Kidney (tissue), 14 donors: Measurements from ENCODE around the gene RNF126. TPM values are rescaled to one million over a fixed set of nuclear protein-coding genes. Genes with fewer than 3 reads are reported as not detected.

Experiments
- DNase-seq, 5 donors: peaks; one replicate each; pipeline ENCODE4 v3.0.0-alpha.2; 2013 to 2020
- FAIRE-seq: peaks from 2 replicates; lab custom pipeline; 2012; peaks lifted over from hg19 to GRCh38; lab: Jason Lieb, UNC
- H3K27ac ChIP-seq, 2 donors: one replicate each; pipeline ENCODE4 v1.7.0; 2013; ENCODE audit warnings: low read depth in 2 of 2, low read length in 2 of 2, inconsistent platforms in 1 of 2
- H3K27me3 ChIP-seq: one replicate; pipeline ENCODE4 v1.7.1; 2013; ENCODE audit warnings: low read length, inconsistent platforms; ENCODE audit not compliant: control insufficient read depth, insufficient read depth
- H3K36me3 ChIP-seq, 3 donors: one replicate each; pipeline versions ENCODE4 v1.7.0 to v1.7.1; 2013; ENCODE audit warnings: low read length in 3 of 3, control low read depth in 1 of 3, inconsistent platforms in 1 of 3; ENCODE audit not compliant: insufficient read depth in 3 of 3, control insufficient read depth in 2 of 3
- H3K4me1 ChIP-seq, 3 donors: one replicate each; pipeline versions ENCODE4 v1.7.0 to v1.7.1; 2013; ENCODE audit warnings: low read length in 3 of 3, inconsistent platforms in 1 of 3, low read depth in 1 of 3; ENCODE audit not compliant: control insufficient read depth in 2 of 3, insufficient read depth in 2 of 3
- H3K4me3 ChIP-seq, 3 donors: one replicate each; pipeline versions ENCODE4 v1.7.0 to v1.8.1; 2013; ENCODE audit warnings: low read length in 3 of 3, control low read depth in 1 of 3, inconsistent platforms in 1 of 3
- H3K9ac ChIP-seq, 3 donors: one replicate each; pipeline versions ENCODE4 v1.7.0 to v1.7.1; 2013; ENCODE audit warnings: low read length in 3 of 3, control low read depth in 1 of 3, inconsistent platforms in 1 of 3
- H3K9me3 ChIP-seq, 3 donors: one replicate each; pipeline versions ENCODE4 v1.7.0 to v1.7.1; 2013; ENCODE audit warnings: low read length in 3 of 3, control low read depth in 1 of 3, inconsistent platforms in 1 of 3; ENCODE audit not compliant: control insufficient read depth in 2 of 3, insufficient read depth in 1 of 3
- intact Hi-C: fragments of 100-400 bp; cut with DNase I; formaldehyde crosslinking; loops from one replicate; pipeline ENCODE4 v1.11.1; 2022
- polyA plus RNA-seq: library from polyadenylated mRNA; stranded (reverse); fragments of 350-450 nt; fragmentation: Illumina TruSeq; extraction: RNeasy Lipid Tissue Mini Kit (QIAGEN cat#74804); gene quantifications from one replicate; pipeline ENCODE4 v1.2.3, GENCODE V29; 2014; ENCODE audit warnings: low read depth, low replicate concordance; ENCODE audit not compliant: insufficient read depth
- total RNA-seq: library from RNA; stranded (reverse); fragmentation: NEBNext Ultra II Directional; extraction: Animal tissue kit (Norgen Biotek cat#: 25700); gene quantifications from one replicate; pipeline ENCODE4 v1.2.1, GENCODE V29; 2021
- TF ChIP-seq, protein P1 (sequence below): IDR thresholded peaks from 3 replicates; pipeline ENCODE4 v1.5.1; 2012; ENCODE audit warnings: mild to moderate bottlenecking, moderate library complexity, borderline replicate concordance; ENCODE audit not compliant: insufficient read depth; ENCODE audit errors: extremely low read depth
- donor health status: control.
- donor health status: control.
- donor health status: control.
- donor health status: control.
- donor health status: control.
- donor health status: DM: yes; HTN: yes; CAD: no.
- donor health status: Normal renal cell carcinoma (clear cell type).

Gene RNF126
- total and polyA plus RNA-seq, 2 donors from 2014 or later, result 33.3 to 38.0 TPM

DNA sequence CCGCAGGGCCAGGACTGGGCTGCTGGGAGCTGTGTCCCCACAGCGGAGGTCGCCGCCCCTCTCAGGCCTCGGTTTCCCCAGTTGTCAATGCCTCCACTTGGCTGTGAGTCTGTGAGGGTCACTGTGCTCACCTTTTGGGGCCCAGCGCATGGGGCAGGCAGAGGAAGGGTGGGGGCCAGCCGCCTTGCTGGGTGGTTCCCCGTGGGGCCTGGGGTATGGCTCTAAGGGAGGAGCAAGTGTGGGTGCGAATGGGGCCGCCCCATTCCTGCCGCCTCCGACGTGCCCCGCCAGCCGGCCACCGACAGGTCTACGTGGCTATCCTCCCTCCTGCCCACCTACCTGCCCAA is 24.1 kb downstream of the RNF126 start:
- Histone ChIP-seq H3K27me3 (no peaks in the 10 kb centered on the region), H3K27ac (no peak overlapping the region), H3K4me3 (peak overlapping the region in 2 of 3 donors; percentile 42 to 61), H3K36me3 (no peaks in the 10 kb centered on the region), H3K9me3 (no peaks in the 10 kb centered on the region), H3K4me1 (peaks cover 0 to 14% (median 8%) of the 10 kb centered on the region in 3 donors), H3K9ac (peak overlapping the region in 1 of 3 donors; percentile 19)
- TF ChIP-seq, protein P1, sequence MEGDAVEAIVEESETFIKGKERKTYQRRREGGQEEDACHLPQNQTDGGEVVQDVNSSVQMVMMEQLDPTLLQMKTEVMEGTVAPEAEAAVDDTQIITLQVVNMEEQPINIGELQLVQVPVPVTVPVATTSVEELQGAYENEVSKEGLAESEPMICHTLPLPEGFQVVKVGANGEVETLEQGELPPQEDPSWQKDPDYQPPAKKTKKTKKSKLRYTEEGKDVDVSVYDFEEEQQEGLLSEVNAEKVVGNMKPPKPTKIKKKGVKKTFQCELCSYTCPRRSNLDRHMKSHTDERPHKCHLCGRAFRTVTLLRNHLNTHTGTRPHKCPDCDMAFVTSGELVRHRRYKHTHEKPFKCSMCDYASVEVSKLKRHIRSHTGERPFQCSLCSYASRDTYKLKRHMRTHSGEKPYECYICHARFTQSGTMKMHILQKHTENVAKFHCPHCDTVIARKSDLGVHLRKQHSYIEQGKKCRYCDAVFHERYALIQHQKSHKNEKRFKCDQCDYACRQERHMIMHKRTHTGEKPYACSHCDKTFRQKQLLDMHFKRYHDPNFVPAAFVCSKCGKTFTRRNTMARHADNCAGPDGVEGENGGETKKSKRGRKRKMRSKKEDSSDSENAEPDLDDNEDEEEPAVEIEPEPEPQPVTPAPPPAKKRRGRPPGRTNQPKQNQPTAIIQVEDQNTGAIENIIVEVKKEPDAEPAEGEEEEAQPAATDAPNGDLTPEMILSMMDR, result no peak
- intact Hi-C loops, result no loop called here
- peak in 1 of 5 donors; percentile 73 for DNase-seq
- FAIRE-seq, result no peak

GRCh38 chr19:634975-635652 is 27.9 kb downstream of the RNF126 start:
- no peak for FAIRE-seq

GRCh38 chr19:633786-634639 is 29.0 kb downstream of the RNF126 start:
- intact Hi-C loops, result no loop called here
- Histone ChIP-seq H3K9me3 (no peaks in the 10 kb centered on the region), H3K4me3 (peak overlapping the region; percentile 67 to 94 (median 89)), H3K36me3 (no peaks in the 10 kb centered on the region), H3K27ac (no peak overlapping the region), H3K4me1 (peaks cover 0 to 16% (median 5%) of the 10 kb centered on the region in 3 donors), H3K9ac (peak overlapping the region; percentile 72 to 82 (median 78)), H3K27me3 (no peaks in the 10 kb centered on the region)
- FAIRE-seq (no peak), DNase-seq (peak in 1 of 5 donors; percentile 59)
- TF ChIP-seq, protein P1, result no peak

More at GRCh38 chr19:634975-635652, 27.9 kb downstream of the RNF126 start:
- intact Hi-C loops, result no loop called here
- Histone ChIP-seq H3K4me1 (peaks cover 0 to 20% (median 8%) of the 10 kb centered on the region in 3 donors), H3K36me3 (no peaks in the 10 kb centered on the region), H3K9me3 (no peaks in the 10 kb centered on the region), H3K27ac (no peak overlapping the region), H3K4me3 (no peak overlapping the region), H3K27me3 (no peaks in the 10 kb centered on the region), H3K9ac (no peak overlapping the region)
- TF ChIP-seq, protein P1, result no peak
- no peak for DNase-seq
